Measurements from ENCODE around the gene TNFSF8.

Gene TNFSF8

GRCh38 chr9:114896344-114896743 is 34.0 kb downstream of the TNFSF8 start:
- TF ChIP-seq YY1 (IDR thresholded peaks at IDR 0.05; ENCODE audit: low read depth) = no peak
- no peak for TF ChIP-seq TAF1 (IDR thresholded peaks at IDR 0.05; ENCODE audit: low read depth)
- TF ChIP-seq TEAD4 (IDR thresholded peaks at IDR 0.05) = no peak
- TF ChIP-seq ZBTB7A (IDR thresholded peaks at IDR 0.05; ENCODE audit: low read depth) = no peak
- TF ChIP-seq MAX (IDR thresholded peaks at IDR 0.05) = no peak
- no peak for TF ChIP-seq EP300 (IDR thresholded peaks at IDR 0.05; ENCODE audit: borderline replicate concordance)
- TF ChIP-seq RAD21 (IDR thresholded peaks at IDR 0.05; ENCODE audit: low read depth) = no peak
- no peak for TF ChIP-seq NFIC (IDR thresholded peaks at IDR 0.05)
- TF ChIP-seq, protein P1, sequence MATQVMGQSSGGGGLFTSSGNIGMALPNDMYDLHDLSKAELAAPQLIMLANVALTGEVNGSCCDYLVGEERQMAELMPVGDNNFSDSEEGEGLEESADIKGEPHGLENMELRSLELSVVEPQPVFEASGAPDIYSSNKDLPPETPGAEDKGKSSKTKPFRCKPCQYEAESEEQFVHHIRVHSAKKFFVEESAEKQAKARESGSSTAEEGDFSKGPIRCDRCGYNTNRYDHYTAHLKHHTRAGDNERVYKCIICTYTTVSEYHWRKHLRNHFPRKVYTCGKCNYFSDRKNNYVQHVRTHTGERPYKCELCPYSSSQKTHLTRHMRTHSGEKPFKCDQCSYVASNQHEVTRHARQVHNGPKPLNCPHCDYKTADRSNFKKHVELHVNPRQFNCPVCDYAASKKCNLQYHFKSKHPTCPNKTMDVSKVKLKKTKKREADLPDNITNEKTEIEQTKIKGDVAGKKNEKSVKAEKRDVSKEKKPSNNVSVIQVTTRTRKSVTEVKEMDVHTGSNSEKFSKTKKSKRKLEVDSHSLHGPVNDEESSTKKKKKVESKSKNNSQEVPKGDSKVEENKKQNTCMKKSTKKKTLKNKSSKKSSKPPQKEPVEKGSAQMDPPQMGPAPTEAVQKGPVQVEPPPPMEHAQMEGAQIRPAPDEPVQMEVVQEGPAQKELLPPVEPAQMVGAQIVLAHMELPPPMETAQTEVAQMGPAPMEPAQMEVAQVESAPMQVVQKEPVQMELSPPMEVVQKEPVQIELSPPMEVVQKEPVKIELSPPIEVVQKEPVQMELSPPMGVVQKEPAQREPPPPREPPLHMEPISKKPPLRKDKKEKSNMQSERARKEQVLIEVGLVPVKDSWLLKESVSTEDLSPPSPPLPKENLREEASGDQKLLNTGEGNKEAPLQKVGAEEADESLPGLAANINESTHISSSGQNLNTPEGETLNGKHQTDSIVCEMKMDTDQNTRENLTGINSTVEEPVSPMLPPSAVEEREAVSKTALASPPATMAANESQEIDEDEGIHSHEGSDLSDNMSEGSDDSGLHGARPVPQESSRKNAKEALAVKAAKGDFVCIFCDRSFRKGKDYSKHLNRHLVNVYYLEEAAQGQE (IDR thresholded peaks at IDR 0.05; ENCODE audit: low read depth) = no peak
- TF ChIP-seq, protein P2, sequence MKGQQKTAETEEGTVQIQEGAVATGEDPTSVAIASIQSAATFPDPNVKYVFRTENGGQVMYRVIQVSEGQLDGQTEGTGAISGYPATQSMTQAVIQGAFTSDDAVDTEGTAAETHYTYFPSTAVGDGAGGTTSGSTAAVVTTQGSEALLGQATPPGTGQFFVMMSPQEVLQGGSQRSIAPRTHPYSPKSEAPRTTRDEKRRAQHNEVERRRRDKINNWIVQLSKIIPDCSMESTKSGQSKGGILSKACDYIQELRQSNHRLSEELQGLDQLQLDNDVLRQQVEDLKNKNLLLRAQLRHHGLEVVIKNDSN (IDR thresholded peaks at IDR 0.05) = no peak

- TF ChIP-seq CEBPB (IDR thresholded peaks at IDR 0.05) = no peak
- no peak for TF ChIP-seq TCF12 (IDR thresholded peaks at IDR 0.05; ENCODE audit: low read depth)
- TF ChIP-seq, protein P1 (IDR thresholded peaks at IDR 0.05; ENCODE audit: low read depth) = no peak
- TF ChIP-seq NFIC (IDR thresholded peaks at IDR 0.05) = no peak
- no peak for TF ChIP-seq EGR1 (IDR thresholded peaks at IDR 0.05)
- no peak for TF ChIP-seq ZBTB7A (IDR thresholded peaks at IDR 0.05; ENCODE audit: low read depth)
- TF ChIP-seq TAF1 (IDR thresholded peaks at IDR 0.05; ENCODE audit: low read depth) = no peak
- TF ChIP-seq YY1 (IDR thresholded peaks at IDR 0.05; ENCODE audit: low read depth) = no peak
These were observed 34.8 kb downstream of the TNFSF8 start for GRCh38 chr9:114895521-114895991.

DNA sequence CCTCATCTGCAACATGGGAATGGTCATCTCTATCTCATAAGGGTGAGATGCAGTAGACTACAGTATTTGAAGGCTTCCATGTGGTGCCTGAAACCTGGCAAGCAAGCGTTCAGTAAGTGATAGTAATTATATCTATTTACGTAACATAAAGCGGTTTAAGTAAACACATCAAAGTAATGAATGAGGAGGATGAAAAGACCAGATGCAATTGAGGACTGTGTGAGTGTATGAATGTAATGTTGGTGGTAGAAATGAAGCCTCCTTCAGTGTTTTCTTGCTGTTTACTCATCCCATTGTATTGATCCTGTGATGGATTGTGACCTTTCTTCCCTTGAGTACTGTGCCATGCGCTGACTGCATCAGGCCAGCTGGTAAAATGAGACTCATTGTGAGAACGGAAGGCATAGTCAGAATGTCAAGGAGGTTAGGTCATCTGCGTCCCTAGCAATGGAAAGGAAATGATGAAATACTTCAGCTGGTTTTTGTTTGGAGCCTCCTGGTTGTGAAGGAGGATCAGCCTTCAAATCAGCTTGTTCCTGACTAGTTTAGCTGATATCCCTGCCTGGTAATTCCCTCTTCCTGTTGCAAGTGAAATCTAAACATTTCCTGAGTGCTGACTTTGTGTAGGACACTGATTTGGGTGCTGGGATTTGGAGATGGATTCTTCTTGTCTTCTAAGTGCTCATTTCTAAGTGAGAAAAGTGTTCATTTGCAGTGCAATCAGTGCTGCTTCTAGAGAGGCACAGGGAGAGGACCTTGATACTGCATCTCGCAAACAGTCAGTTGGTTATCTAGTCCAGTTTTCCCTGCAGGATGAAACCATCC is 35.6 kb downstream of the TNFSF8 start:
- TF ChIP-seq TEAD4 (IDR thresholded peaks at IDR 0.05) (peak; percentile 93), CEBPB (IDR thresholded peaks at IDR 0.05) (peak; percentile 69), EP300 (IDR thresholded peaks at IDR 0.05; ENCODE audit: borderline replicate concordance) (peak; percentile 34; the same call in 1 of the 2 replicates), ZBTB7A (IDR thresholded peaks at IDR 0.05; ENCODE audit: low read depth) (no peak), TCF12 (IDR thresholded peaks at IDR 0.05; ENCODE audit: low read depth) (peak; percentile 59; the same call in 1 of the 2 replicates), CREB1 (IDR thresholded peaks at IDR 0.05; ENCODE audit: low read depth) (no peak)

DNA sequence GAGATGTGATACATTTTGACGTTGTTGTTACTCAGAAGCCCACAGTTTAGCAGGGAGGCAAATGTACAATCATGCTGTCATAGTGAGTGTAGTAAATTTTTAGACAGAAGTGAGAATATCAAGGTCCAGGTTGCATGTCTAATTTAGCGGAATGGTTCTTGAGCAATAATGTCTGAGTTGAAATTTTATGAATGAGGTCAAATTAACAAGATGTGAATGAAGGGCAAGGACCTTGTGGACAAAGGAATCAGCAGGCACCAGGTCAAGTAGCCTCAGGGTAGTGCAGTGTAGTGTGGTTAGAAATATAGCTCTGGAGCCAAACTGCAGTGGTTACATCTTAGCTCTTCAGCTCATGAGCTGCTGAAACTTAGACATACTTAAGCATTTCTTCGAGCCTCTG is 36.2 kb downstream of the TNFSF8 start:
- TF ChIP-seq ZBTB7A (IDR thresholded peaks at IDR 0.05; ENCODE audit: low read depth) = no peak
- TF ChIP-seq, protein P1 (IDR thresholded peaks at IDR 0.05; ENCODE audit: low read depth) = no peak
- TF ChIP-seq CEBPB (IDR thresholded peaks at IDR 0.05) = no peak
- TF ChIP-seq EGR1 (IDR thresholded peaks at IDR 0.05) = no peak
- no peak for TF ChIP-seq TAF1 (IDR thresholded peaks at IDR 0.05; ENCODE audit: low read depth)
- no peak for TF ChIP-seq TEAD4 (IDR thresholded peaks at IDR 0.05)
- no peak for TF ChIP-seq TCF12 (IDR thresholded peaks at IDR 0.05; ENCODE audit: low read depth)
- no peak for TF ChIP-seq NFIC (IDR thresholded peaks at IDR 0.05)
- no peak for TF ChIP-seq YY1 (IDR thresholded peaks at IDR 0.05; ENCODE audit: low read depth)
- no peak for TF ChIP-seq CREB1 (IDR thresholded peaks at IDR 0.05; ENCODE audit: low read depth)
- TF ChIP-seq, protein P2 (IDR thresholded peaks at IDR 0.05) = no peak
- TF ChIP-seq FOXM1 (IDR thresholded peaks at IDR 0.05; ENCODE audit: borderline replicate concordance, low read depth) = no peak
- TF ChIP-seq EP300 (IDR thresholded peaks at IDR 0.05; ENCODE audit: borderline replicate concordance) = no peak
- TF ChIP-seq MAX (IDR thresholded peaks at IDR 0.05) = no peak
- TF ChIP-seq RAD21 (IDR thresholded peaks at IDR 0.05; ENCODE audit: low read depth) = no peak

All from Ishikawa (cell line).